Activated effector memory CD4-positive, alpha-beta T cell treated with anti-CD3 and anti-CD28 coated beads, Interleukin-2, amount 50 U/mL, for 16 hours (primary cell): ENCODE results near the gene NLE1.
"Not testable (repeated sequence)": the region's sequence is repeated elsewhere in the genome, so short reads cannot be mapped to it uniquely, and the experiment has no call there.

ENCODE experiments used
- DNase-seq: peaks from one replicate; pipeline ENCODE4 v3.0.0-alpha.2; 2020

The NLE1 gene

DNA sequence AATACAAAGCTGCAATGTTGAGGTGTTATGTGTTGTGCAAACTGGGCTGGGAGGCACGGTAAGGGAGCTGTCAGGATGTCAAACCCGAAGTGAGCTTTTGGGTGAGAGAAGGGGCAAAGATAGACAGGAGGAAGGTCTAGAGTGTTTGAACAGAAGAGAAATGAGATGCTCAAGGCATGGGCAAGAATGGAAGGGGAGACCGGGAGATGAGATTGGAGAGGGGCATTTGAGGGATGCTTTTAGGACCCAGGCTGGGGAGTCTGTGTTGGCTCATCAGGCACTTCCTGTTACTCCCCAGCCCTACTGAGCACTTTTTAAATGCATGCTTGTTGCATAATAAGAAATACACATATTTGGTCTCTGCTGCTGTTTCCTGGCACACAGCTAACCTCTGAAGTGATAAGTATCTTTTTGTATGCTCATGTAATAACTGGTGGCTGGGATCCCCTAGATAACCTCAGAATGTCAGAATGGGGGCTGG, 19.2 kb upstream of the NLE1 start:
- DNase-seq = peak; percentile 61

DNA sequence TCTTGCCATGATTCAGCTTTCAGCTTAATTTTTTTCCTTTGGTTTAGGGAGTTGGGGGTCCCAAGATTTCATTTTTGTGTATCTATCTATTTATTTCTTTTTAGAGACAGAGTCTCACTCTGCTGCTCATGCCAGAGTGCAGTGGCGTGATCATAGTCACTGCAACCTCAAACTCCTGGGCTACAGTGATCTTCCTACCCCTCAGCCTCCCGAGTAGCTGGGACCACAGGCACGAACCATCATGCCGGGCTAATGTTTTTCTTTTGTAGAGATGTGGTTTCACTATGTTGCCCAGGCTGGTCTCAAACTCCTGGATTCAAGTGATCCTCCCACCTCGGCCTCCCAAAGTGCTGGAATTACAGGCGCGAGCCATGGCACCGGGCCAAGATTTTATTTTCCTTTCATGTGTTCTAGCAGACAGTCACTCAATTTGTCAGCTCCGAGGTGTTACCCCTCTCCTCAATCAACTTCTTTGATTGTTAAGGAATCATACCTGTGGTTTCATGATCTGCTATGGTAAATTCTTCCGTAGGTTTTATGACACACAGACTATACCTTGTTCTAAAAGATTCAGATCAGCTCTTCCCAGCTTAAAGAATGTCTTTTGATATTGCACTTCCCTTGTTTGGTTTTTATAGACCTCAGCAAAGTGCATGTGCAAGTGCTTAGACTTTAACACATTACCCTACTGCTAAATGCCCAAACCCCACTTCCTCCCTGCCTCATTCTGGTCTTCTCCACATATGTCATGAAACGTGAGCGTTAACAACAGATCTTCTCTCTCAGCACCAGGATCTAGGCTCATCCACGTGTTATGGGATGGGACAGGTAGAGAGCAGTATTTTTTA, 18.5 kb upstream of the NLE1 start:
- DNase-seq = peak; percentile 68

DNA sequence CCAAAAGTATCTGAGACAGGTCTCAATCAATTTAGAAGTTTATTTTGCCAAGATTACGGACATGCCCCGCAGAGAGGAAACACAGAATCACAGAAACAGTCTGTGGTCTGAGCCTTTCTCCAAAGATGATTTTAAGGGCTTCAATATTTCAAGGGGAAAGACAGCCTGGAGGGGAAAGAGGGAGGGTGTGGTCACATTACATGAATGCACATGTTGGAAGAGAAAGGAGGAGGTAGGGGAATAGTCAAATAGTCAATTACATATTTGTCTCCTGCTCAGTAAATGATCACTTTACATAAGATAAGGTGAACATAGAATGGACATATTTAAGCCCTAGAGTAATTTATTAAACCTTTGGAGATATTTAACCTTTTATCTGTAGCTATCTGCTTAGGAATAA, 17.8 kb upstream of the NLE1 start:
- DNase-seq = peak; percentile 14

DNA sequence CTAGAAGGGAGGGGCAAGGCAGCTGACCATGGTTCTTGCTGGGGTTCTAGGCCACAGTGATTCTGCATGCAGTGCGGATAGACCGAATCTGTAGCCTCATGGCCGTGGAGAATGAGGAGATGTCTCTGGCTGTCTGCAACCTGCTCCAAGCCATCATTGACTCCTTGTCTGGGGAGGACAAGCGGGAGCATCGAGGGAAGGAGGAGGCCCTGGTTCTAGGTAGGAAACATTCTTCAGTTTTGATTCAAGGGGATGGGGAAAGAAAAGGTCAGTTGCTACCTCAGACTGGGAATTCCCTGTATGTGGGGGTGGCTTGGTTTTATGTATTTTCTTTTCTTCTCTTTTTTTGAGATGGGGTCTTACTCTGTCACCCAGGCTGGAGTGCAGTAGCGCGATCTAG, 13.1 kb upstream of the NLE1 start:
- no peak for DNase-seq

DNA sequence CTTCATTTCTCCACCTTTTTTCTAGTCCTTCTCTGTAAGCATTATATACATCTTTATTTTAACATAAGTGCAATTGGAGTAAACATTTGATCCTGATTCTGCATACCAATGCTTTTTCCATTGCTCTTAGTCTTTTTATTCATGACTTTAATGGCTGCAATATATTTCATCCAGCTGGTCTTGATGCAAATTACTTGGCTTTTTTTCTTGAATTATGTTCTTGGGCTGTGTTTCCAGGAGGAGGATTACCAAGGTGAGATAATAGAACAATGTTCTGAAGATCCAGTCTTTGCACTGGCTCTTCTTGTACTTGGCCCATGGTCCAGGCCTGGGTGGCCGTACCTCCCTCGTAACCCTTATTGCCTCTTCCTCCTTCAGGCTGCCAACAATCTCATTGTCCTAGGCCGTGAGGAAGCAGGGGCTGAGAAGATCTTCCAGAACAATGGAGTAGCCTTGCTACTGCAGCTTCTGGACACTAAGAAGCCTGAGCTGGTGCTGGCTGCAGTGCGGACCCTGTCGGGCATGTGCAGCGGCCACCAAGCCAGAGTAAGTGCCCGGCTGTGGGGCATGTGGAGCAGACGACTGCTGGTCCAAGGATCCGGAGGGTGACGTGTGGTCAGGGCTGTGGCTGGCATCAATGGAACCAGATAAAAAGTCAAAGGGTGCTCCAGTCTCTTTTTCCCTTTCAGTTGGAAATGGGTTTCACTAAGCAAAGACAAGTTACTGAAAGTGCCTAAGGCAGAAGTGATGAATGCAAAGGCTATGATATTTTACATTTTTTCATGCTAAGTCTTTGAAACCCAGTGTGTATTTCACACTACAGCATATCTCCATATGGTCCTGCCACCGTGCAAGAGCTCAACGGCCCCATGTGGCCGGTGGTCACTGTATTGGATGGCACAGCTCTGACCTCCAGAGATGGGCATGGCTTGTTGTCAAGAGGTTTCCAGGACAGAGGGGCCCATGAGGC, 12.4 kb upstream of the NLE1 start:
- DNase-seq = no peak

DNA sequence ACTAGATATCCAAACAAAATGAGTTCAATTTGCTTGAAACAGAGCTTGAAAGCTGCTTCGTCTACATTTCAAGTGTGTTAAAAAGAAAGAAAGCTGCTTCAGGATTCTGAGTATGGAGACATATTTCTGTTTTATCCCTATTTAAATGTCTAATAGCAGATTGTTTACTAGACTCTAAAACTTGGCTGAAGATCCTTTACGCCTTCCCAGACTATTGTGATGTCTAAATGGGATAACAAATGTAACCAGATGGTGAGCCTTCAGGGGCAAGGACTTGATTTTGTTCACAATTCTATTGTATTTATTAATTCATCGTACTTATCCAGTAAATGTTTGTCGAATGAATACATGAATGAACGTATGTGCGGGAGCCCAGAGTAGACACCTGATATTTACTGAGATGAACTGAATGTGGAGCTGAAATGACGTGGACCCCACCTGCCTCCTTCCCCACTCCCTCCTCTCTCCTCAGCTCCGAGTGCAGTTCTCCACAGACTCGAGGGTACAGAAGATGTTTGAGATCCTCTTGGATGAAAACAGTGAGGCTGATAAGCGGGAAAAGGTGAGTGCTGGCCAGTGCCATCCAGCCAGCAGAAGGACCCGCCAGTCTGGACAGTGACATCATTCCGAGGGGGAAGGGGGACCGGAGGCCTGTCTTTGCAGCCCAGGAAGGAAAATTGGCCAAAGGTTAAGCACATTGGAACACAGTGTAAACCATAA, 10.5 kb upstream of the NLE1 start:
- DNase-seq = no peak

DNA sequence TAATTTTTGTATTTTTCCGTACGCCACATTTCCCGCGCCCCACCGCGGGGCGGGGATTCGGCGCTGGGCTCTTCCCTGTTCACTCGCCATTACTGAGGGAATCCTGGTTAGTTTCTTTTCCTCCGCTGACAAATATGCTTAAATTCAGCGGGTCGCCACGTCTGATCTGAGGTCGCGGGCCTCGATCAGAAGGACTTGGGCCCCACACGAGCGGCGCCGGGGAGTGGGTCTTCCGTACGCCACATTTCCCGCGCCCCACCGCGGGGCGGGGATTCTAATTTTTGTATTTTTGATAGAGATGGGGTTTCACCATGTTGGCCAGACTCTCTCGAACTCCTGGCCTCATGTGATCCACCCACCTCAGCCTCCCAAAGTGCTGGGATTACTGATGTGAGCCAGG, 9.0 kb upstream of the NLE1 start:
- not testable (repeated sequence) for DNase-seq

DNA sequence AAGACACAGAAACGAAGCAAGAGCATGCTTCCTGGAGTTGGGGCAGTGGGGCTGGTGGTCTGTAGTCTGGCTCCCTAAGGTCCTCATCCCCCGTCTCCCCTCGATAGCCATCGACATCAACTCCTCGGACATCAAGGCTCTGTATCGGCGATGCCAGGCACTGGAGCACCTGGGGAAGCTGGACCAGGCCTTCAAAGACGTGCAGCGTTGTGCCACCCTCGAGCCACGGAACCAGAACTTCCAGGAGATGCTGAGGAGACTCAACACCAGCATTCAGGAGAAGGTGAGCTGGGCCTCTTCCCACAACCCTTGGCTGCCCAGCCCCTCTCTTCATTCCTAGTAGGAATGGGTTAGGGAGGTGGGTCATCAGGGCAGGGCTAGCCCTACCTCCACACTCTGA, 7.8 kb upstream of the NLE1 start:
- no peak for DNase-seq

DNA sequence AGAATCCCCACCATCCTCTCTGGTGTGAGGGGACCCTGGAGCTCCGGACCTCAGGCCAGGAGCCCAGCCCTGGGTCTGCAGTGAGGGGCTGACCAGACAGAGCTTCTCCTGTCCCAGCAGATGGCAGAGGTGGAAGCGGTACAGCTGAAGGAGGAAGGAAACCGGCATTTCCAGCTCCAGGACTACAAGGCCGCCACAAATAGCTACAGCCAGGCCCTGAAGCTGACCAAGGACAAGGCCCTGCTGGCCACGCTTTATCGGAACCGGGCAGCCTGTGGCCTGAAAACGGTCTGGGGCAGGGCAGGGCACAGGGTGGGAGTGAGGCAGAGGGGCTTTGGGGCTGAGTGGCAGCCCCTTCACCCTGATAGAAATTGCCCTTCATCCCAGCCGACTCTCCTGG, 6.0 kb upstream of the NLE1 start:
- no peak for DNase-seq

DNA sequence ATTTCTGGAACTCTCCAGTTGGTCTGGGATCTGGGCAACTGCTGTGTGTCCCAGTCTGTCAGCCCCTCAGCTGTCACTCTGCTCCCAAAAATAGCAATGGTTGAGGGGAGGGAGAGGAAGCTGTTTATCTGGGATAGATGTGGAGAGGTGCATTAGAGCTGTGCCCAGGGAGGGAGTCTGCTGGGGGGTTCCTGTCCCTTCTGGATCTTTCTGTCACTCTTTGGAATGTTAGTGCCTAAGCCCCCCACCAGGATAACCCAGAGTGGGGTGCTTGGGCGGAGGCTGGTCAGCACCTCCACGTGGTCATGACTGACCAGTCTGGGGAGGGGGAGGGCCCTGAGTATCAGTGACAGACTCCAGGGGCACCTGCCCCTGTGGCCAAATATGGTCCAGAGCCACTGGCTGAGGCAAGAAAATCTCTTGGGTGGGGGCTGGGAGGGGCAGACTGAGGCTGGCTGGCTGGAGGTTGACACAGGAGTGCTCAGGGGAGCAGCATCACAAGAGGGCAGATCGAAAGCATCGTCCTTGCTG, 5.3 kb upstream of the NLE1 start, which contains the start of gene UNC45B:
UNC45B (plus strand) TSS at position 443 of the 531 bp plus-strand sequence. CDS start 447 bp downstream, outside the sequence.
- DNase-seq = no peak

DNA sequence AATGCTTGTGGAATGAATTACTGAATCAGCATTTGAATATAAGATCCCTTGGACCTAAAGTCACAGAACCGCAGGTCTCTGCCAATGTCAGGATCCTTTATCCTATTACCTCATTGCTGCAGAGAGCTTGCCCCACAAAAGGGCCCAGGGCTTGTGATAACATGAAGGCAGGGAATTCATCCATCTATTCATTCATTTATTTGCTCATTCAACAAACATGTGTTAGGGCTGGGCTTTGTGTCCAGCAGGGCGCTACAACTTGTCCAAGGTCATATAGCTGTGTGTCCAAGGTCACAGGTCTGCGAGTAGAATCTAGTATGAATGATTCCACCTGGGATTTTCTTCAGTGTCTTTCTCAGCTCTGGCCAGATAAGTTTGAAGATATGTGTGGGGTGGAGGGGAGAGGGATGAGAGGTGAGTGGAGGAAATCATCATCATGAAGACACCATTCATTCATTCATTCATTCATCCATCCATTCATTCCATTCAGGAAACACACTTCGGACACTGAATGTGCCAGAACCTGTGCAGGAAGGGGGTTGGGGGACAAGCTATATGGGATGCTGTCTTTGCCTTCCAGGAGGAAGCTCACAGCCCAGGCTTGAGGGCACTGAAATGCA, 4.2 kb upstream of the NLE1 start:
- no peak for DNase-seq

DNA sequence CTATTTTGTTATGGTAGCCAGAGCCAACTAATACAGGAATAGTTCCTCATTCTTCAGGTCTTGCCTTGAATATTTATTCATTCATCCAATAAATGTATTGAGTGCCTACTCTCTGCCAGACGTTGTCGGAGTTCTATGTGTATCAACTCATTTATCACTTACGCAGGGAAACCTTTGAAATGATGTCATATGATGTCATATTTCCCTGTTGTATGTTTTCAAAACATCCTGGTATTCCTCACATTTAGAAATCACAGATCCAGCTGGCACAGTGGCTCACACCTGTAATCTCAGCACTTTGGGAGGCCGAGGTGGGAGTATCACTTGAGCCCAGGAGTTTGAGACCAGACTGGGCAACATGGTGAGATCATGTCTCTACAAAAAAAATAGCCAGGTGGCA, 2.7 kb upstream of the NLE1 start:
- DNase-seq = no peak

DNA sequence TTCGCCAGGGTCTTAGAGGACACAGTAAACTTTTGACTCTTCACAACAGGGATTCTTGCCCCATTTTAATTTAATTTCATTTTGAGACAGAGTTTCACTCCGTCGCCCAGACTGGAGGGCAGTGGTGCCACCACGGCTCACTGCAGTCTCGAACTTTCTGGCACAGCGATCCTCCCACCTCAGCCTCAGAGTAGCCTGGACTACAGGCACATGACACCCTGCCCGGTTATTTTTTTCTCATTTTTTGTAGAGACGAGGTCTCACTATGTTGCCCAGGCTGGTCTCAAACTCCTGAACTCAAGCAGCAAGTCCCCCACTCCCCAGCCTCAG, 329 bp upstream of the NLE1 start:
- no peak for DNase-seq

DNA sequence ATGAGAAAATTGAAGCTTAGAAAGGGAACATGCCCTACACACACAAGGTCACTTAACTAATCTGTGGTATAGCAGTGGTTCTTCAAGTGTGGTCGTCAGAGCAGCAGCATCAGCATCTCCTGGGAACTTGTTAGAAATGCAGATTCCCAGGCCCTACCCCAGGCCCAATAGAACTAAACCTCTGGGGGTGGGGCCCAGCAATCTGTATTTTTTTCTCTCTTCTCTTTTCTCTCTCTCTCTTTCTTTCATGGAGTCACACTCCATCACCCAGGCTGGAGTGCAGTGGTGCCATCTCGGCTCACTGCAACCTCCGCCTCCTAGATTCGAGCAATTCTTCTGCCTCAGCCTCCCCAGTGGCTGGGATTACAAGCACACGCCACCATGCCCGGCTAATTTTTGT, 3.9 kb downstream of the NLE1 start:
- no peak for DNase-seq

DNA sequence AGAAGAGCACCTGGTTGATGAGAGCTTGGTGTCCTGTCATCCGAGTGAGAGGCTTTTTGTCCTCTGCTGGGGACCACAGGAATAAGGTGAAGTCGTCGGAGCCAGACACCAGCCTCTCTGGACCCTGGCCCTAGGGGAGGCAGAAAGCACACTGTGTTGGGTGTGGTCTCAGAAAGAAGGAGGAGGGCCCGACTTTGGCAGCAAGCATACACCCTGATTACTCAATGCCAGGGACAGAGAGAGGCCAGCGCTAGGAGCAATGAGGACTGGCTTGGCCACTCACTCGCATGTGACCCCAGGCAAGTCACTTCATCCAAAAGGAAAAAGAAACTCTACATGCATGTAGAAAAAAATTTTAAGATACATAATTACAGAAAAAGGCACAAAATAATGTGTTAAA, 6.8 kb downstream of the NLE1 start:
- DNase-seq = no peak

DNA sequence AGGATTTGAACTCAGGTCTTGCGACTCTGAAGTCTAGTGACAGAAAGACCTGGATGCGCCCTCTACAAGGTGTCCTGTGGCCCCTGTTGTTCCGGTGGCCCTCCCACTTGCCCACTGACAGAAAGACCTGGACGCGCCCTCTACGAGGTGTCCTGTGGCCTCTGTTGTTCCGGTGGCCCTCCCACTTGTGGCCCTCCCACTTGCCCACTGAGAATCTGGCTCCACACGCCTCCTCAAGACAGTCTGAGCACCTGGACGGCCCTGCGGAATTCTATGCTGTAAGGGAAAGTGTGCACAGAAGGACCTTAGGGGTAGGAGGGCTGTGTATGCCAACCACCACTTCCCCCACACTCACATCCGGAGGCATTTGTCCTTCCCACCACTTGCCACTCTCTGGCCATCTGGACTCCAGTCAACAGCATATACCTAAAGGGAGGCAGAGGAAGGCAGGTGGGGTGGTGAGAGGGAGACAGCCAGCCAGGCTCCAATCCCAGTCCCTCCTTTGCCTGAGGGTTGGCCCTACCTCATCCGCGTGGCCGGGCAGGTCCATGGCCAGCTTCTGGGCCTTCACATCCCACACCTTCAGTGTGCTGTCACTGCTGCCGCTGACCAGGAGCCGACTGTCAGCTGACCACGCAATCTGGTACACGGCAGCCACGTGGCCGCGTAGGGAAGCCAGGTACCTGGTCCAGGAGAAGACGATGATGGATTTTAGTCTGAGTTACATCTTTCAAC, 9.1 kb downstream of the NLE1 start:
- no peak for DNase-seq

DNA sequence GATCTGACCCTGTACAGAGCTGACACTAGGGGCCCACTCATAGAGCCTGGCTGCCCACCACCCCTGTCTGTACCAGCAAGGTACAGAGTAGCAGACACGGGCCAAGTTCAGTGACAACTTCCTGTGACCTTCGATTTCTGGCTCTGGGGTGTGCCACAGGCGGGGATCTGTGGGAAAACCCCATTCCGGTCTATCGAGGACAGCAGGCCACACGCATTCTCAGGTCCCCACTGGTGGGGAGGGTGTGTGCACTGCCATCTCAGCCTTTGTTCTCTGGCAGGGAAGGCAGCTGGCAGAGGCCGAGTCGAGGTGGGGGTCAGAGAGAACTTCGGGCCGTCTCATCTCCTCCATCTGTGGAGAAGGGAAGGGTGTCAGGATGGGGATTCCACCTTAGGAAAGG, 10.0 kb downstream of the NLE1 start:
- no peak for DNase-seq

DNA sequence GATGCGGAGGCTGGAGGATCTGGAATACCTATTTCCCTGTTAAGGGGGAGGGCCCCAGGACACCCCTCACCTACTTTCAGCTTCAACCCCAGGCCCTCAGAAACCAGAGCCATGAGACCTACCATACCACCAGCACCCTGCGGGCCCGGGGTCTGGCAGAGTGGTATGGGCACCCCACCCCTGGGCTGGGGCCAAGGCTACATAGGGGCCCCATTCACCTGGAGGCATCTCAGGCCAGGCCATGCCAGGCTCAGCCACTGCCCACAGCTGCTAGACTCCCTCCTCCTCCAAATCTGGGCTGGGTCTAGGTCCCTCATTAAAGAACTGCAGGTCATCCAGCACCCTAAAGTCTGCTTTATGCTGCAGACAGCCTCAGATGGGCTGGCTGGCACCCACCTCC, 11.7 kb downstream of the NLE1 start:
- no peak for DNase-seq

DNA sequence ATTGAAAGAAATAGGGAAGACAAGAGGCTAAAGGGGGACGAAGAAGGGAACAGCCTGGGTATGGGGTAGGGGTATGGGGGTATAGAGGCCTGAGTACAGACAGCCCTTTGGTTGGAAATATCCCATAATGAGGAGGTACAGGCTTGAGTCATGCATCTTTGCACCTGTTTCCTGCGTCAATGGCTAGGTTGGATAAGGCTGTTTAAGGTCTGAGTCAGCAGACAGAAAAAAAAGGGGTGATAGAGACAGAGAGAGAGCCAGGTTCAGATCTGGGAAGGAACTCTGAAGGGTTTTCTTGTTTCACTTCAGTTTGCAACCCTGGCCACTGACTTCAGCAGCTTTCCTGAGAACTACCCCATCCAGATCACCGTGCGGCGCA, 12.1 kb downstream of the NLE1 start:
- DNase-seq = no peak

DNA sequence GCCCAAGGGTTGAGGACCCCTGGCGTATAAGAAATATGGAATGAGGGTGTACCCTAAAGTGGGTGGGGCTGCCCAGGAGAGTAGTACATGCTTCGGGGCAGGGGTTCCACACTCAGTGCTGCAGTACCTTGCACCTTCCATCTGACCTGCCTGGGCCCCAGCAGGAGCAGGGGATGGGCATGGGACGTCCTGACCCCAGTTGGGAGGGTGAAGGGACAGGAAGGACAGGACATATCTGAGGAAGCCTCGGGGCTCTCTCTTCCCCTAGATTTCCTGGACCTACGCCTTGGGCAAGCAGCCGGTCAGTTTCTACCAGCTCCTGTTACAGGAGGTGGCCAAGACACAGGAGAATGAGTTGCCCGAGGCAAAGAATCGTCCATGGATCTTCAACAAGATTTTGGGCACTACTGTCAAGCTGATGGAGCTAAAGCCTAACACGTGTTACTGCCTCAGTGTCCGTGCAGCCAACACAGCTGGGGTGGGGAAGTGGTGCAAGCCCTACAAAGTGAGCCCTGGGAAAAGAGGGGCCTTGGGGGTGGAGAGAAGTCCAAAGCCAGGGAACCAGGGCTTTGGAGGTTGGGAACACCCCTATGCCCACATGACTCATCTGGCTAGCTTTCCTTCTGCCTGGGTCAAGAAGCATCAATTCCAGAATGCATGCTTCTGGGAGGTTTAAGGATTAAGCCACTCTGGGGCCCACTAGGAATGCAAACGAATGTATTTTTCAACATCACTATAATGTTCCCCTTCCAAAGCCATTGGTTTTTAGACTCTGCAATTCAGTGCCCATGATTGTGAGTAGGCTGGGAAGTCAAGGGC, 12.7 kb downstream of the NLE1 start:
- DNase-seq = no peak
